Measurements from ENCODE around the gene MTA3. TPM values are rescaled to one million over a fixed set of nuclear protein-coding genes. Genes with fewer than 3 reads are reported as not detected.

The MTA3 gene
- 32.5 and 35.9 TPM in 2 replicates for total RNA-seq

DNA sequence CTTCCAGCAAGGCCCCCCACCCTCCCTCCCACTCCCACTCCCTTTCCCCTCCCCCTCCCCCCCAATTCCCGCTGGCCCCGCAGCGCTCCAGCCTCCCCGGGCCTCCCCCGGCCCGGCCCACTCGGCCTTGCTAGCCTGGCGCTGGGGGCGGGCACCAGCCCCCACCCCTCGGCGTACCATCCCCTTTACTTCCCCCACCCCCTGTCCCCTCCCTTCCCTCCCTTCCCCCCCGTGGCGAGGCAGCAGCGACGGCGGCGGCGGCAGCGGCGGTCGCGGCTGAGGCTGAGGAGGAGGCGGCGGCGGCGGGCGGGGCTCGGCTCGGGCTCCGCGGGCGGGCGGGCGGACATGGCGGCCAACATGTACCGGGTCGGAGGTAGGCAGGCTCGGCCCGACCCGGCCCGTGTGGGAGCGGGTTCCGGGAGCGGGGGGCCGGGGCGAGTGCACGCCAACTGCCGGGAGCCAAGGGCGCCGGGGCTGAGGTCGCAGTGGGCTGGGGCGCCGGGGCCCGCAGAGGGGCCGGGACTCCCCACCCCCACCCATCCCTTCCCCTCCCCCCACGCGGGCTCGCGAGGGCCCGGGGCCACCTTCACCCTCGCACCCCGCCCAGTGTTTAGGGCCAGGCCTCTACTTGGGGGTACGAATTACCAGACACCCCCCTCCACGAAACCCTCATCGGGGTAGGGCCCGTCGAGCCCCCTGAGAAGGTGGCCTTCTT is at the start of gene MTA3:
Gene MTA3, plus strand, starts transcription at position 232 of the 715 bp plus-strand sequence. Its CDS starts 114 bp downstream, at position 346.

DNA sequence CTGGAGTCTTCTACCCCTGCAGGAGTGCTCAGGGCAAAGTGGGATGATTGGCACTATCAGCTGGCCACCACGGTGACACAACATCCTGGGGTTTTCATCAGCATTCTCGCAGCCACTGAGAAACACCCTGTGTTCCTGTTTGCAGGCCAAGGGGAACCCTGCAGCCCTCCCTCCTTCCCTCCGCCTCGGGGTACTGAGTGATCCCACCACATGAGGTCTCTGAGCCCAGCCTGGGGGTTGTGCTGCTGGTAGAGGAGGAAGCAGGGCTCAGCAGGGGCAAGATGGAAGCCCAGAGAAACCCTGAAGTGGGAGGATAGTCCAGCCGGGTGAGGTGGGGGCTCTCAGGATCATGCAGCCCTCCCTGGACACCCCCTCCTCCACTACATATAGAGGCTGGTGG is 195.7 kb downstream of the MTA3 start, which contains the start of gene OXER1:
Gene OXER1, minus strand, starts transcription at position 40 of the 400 bp plus-strand sequence. CDS start 73 bp downstream, outside the sequence.

DNA sequence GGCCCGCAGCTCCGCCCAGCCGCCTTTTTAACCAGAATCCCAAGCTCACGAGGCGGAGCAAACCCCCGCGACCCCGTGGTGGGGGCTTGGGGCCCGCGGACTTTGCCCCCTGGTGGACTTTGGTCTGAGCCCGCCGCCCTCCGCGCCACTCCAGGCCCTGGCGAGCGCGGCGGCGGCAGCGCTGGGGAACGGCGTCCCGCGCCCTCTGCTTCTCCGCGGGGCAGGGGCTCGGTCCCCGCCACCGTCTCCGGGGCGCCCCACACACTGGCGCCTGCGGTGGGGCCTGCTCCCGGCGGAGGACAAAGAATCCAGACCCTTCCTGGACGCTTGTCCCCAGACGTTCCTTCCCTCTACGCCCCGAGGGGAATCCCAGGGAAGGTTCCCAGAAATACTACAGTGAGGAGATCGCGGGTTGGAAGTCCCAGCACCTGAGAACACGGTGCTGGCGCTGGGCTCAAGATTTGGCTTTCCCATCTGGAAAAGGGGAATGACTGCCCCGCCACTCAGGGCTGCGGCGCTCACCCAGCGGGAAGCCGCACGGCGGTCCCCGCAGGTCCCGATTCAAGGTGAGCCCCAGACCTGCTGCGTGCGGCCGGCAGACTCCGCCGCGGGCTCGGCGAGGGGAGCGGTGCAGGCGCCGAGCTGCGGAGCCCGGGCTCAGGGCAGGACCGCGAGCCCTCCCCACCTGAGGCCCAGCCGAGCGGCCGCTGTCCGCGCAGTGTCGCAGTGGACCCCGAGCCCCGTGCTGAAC is 224.3 kb downstream of the MTA3 start, which contains the start of gene HAAO:
Gene HAAO, minus strand, starts transcription at position 1 of the 751 bp plus-strand sequence. CDS start 47 bp downstream, outside the sequence.

Small RNA genes lying within 50 kb of the gene (small RNA-seq; reads per million reads assigned to genes)
- gene AC074375.1 (not detected), gene RNU6-137P (not detected)

Other genes with a start within 250 kb of the MTA3 start
- gene COX7A2L, start 207.4 kb upstream of the MTA3 start, total RNA-seq, result 174 and 183 TPM in 2 replicates
- not detected in 2 replicates for gene KCNG3, start 74.7 kb upstream of the MTA3 start, total RNA-seq
- 0.32 and 0.49 TPM in 2 replicates for gene OXER1, start 195.5 kb downstream of the MTA3 start, total RNA-seq
- gene HAAO, start 224.0 kb downstream of the MTA3 start, total RNA-seq, result 5.7 and 7.0 TPM in 2 replicates

All from hair follicle dermal papilla cell (primary cell).